ENCODE data around the gene FKRP.

FKRP gene

GRCh38 chr19:46785980-46786235 lies 40.1 kb downstream of the FKRP start:
- H3K4me1 ChIP-seq (ENCODE audit: insufficient read depth, poor library complexity, severe bottlenecking), result peaks cover 29% of the 10 kb centered on the region
- H3K36me3 ChIP-seq (ENCODE audit: low read depth), result peaks cover 62% of the 10 kb centered on the region
- TF ChIP-seq CTCF (IDR thresholded peaks at IDR 0.05; ENCODE audit: poor library complexity, severe bottlenecking), result no peak
- peak overlapping the region; percentile 98 for H3K27ac ChIP-seq (ENCODE audit: poor library complexity, severe bottlenecking)
- H3K27me3 ChIP-seq (ENCODE audit: insufficient read depth, poor library complexity, severe bottlenecking), result no peaks in the 10 kb centered on the region
- H3K9me3 ChIP-seq (ENCODE audit: severe bottlenecking), result no peaks in the 10 kb centered on the region
- no peak for ATAC-seq (ENCODE audit: low read depth)
- no peak for DNase-seq (ENCODE audit: low spot score)
- peak overlapping the region; percentile 80 for H3K4me3 ChIP-seq (ENCODE audit: severe bottlenecking)

- H3K4me1 ChIP-seq (ENCODE audit: insufficient read depth, poor library complexity, severe bottlenecking), result peaks cover 24% of the 10 kb centered on the region
- no peaks in the 10 kb centered on the region for H3K9me3 ChIP-seq (ENCODE audit: severe bottlenecking)
- peak overlapping the region; percentile 80 for H3K4me3 ChIP-seq (ENCODE audit: severe bottlenecking)
- no peaks in the 10 kb centered on the region for H3K27me3 ChIP-seq (ENCODE audit: insufficient read depth, poor library complexity, severe bottlenecking)
- DNase-seq (ENCODE audit: low spot score) (peak; percentile 82), ATAC-seq (ENCODE audit: low read depth) (peak; percentile 17)
- peak overlapping the region; percentile 98 for H3K27ac ChIP-seq (ENCODE audit: poor library complexity, severe bottlenecking)
- peaks cover 57% of the 10 kb centered on the region for H3K36me3 ChIP-seq (ENCODE audit: low read depth)
- no peak for TF ChIP-seq CTCF (IDR thresholded peaks at IDR 0.05; ENCODE audit: poor library complexity, severe bottlenecking)
Measured at GRCh38 chr19:46786236-46787039, 40.6 kb downstream of the FKRP start.

GRCh38 chr19:46787040-46787330 lies 41.1 kb downstream of the FKRP start:
- Histone ChIP-seq H3K36me3 (ENCODE audit: low read depth) (peaks cover 52% of the 10 kb centered on the region), H3K4me3 (ENCODE audit: severe bottlenecking) (peak overlapping the region; percentile 80), H3K9me3 (ENCODE audit: severe bottlenecking) (no peaks in the 10 kb centered on the region), H3K27me3 (ENCODE audit: insufficient read depth, poor library complexity, severe bottlenecking) (no peaks in the 10 kb centered on the region), H3K27ac (ENCODE audit: poor library complexity, severe bottlenecking) (peak overlapping the region; percentile 98), H3K4me1 (ENCODE audit: insufficient read depth, poor library complexity, severe bottlenecking) (peaks cover 19% of the 10 kb centered on the region)
- TF ChIP-seq CTCF (IDR thresholded peaks at IDR 0.05; ENCODE audit: poor library complexity, severe bottlenecking), result no peak
- no peak for ATAC-seq (ENCODE audit: low read depth)
- DNase-seq (ENCODE audit: low spot score), result no peak

GRCh38 chr19:46787331-46788261 lies 41.7 kb downstream of the FKRP start:
- DNase-seq (ENCODE audit: low spot score) (no peak), ATAC-seq (ENCODE audit: low read depth) (0 out of 3 replicates have a peak, but pooled peaks have one; percentile 3)
- Histone ChIP-seq H3K27me3 (ENCODE audit: insufficient read depth, poor library complexity, severe bottlenecking) (no peaks in the 10 kb centered on the region), H3K4me1 (ENCODE audit: insufficient read depth, poor library complexity, severe bottlenecking) (peaks cover 16% of the 10 kb centered on the region), H3K36me3 (ENCODE audit: low read depth) (peaks cover 47% of the 10 kb centered on the region), H3K4me3 (ENCODE audit: severe bottlenecking) (peak overlapping the region; percentile 80), H3K27ac (ENCODE audit: poor library complexity, severe bottlenecking) (peak overlapping the region; percentile 98), H3K9me3 (ENCODE audit: severe bottlenecking) (no peaks in the 10 kb centered on the region)
- no peak for TF ChIP-seq CTCF (IDR thresholded peaks at IDR 0.05; ENCODE audit: poor library complexity, severe bottlenecking)
